SK-N-MC (cell line): ENCODE results near the gene RBP2.

Experiments
- DNase-seq: peaks from one replicate; pipeline ENCODE4 v3.0.0-alpha.2; 2011; ENCODE audit warnings: low read depth, low spot score
- H3K27ac ChIP-seq: fragments of 200-600 bp; sonication (generic); 2 replicates; pipeline ENCODE4 v1.5.1; 2016; ENCODE audit warnings: mixed run types
- H3K36me3 ChIP-seq: fragments of 200-600 bp; sonication (generic); 2 replicates; pipeline ENCODE4 v1.6.1; 2017; ENCODE audit warnings: antibody characterized with exemption, low read length, mixed read lengths; ENCODE audit not compliant: insufficient read depth
- H3K4me3 ChIP-seq: fragments of 200-600 bp; sonication (generic); 2 replicates; pipeline ENCODE4 v1.5.1; 2016
- H3K9ac ChIP-seq: fragments of 200-600 bp; sonication (generic); 2 replicates; pipeline ENCODE4 v1.8.0; 2017; ENCODE audit warnings: mixed run types, mixed read lengths; ENCODE audit not compliant: insufficient read length
- H3K9me3 ChIP-seq: fragments of 200-600 bp; sonication (generic); 2 replicates; pipeline ENCODE4 v1.6.1; 2017; ENCODE audit warnings: low read depth, mild to moderate bottlenecking, antibody characterized with exemption, low read length, moderate library complexity, mixed read lengths
- EZH2 ChIP-seq: fragments of 200-600 bp; sonication (generic); IDR thresholded peaks from one replicate; pipeline ENCODE4 v1.6.1; 2017; ENCODE audit warnings: antibody characterized with exemption
- FOXP2 ChIP-seq: optimal IDR thresholded peaks from 2 replicates; pipeline ENCODE3; 2011; ENCODE audit warnings: mild to moderate bottlenecking, moderate library complexity; ENCODE audit not compliant: insufficient read depth; ENCODE audit errors: extremely low read length, control extremely low read depth
- POLR2AphosphoS5 ChIP-seq: IDR thresholded peaks from 2 replicates; pipeline ENCODE4 v1.6.1; 2012; ENCODE audit warnings: mild to moderate bottlenecking, low read depth, low read length, borderline replicate concordance

Gene RBP2

GRCh38 chr3:139493826-139494385, 17.6 kb upstream of the RBP2 start:
- H3K9me3 ChIP-seq = no peaks in the 10 kb centered on the region
- no peak for DNase-seq
- no peak overlapping the region for H3K4me3 ChIP-seq
- no peak overlapping the region for H3K27ac ChIP-seq
- H3K9ac ChIP-seq = no peak overlapping the region
- H3K36me3 ChIP-seq = no peaks in the 10 kb centered on the region
- no peak for TF ChIP-seq FOXP2
- no peak for TF ChIP-seq EZH2
- TF ChIP-seq POLR2AphosphoS5 = no peak

DNA sequence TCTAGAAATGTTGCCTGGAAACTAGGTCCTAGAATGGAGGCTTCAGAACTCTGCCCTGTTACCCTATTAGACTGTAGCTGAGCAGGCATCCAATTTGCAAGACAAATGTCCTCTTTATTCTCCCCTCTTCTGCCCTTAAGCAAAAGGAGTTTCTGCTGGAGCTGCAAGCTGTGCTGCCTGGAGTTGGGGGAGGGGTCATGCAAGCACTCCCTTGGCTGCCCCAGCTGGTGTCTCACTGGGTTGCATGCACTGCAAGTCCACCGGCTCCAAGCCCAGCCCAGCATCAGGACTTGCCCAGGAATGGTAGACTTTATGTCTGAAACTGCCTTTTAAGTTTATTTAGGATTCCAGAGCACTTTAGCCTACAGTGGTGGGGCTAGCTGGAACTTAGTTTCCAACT, 15.7 kb upstream of the RBP2 start:
- peak; percentile 5 for DNase-seq
- H3K9me3 ChIP-seq = no peaks in the 10 kb centered on the region
- H3K9ac ChIP-seq = no peak overlapping the region
- TF ChIP-seq POLR2AphosphoS5 (no peak), FOXP2 (no peak), EZH2 (no peak)
- H3K27ac ChIP-seq = no peak overlapping the region
- no peak overlapping the region for H3K4me3 ChIP-seq
- H3K36me3 ChIP-seq = no peaks in the 10 kb centered on the region

- Histone ChIP-seq H3K27ac (no peak overlapping the region), H3K9ac (no peak overlapping the region), H3K9me3 (no peaks in the 10 kb centered on the region), H3K36me3 (no peaks in the 10 kb centered on the region), H3K4me3 (no peak overlapping the region)
- no peak for DNase-seq
- no peak for TF ChIP-seq FOXP2
- no peak for TF ChIP-seq POLR2AphosphoS5
- TF ChIP-seq EZH2 = no peak
Observed at GRCh38 chr3:139491027-139491700, 14.8 kb upstream of the RBP2 start.

- no peaks in the 10 kb centered on the region for H3K36me3 ChIP-seq
- no peaks in the 10 kb centered on the region for H3K9me3 ChIP-seq
- no peak overlapping the region for H3K9ac ChIP-seq
- H3K27ac ChIP-seq = no peak overlapping the region
- TF ChIP-seq EZH2 (no peak), POLR2AphosphoS5 (no peak), FOXP2 (no peak)
- DNase-seq = no peak
- H3K4me3 ChIP-seq = no peak overlapping the region
Observed at GRCh38 chr3:139482206-139482605, 5.9 kb upstream of the RBP2 start.

DNA sequence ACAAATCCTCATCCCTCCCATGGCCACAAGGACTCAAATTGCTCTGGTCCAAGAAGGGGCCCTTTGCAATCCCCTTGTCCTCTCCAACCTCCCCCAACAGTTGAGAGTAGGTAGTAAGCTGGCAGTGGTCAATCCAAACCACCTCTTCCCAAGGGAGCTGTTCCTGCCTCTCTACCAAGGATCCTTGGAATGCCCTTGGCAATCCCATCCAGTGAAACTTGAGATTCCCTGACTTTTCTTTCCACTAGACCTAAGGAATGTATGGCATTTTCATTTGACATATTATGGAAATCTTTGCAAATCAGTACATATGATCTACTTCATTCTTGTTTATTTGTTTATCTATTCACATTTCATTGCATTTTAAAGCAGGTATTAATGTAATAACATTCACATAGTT, 4.8 kb upstream of the RBP2 start:
- no peak for TF ChIP-seq EZH2
- no peak for TF ChIP-seq POLR2AphosphoS5
- TF ChIP-seq FOXP2 = no peak
- Histone ChIP-seq H3K9ac (no peak overlapping the region), H3K36me3 (no peaks in the 10 kb centered on the region), H3K27ac (no peak overlapping the region), H3K4me3 (no peak overlapping the region), H3K9me3 (no peaks in the 10 kb centered on the region)
- DNase-seq = no peak

- DNase-seq = no peak
- no peak overlapping the region for H3K9ac ChIP-seq
Observed at GRCh38 chr3:139480585-139480984, 4.3 kb upstream of the RBP2 start.

DNA sequence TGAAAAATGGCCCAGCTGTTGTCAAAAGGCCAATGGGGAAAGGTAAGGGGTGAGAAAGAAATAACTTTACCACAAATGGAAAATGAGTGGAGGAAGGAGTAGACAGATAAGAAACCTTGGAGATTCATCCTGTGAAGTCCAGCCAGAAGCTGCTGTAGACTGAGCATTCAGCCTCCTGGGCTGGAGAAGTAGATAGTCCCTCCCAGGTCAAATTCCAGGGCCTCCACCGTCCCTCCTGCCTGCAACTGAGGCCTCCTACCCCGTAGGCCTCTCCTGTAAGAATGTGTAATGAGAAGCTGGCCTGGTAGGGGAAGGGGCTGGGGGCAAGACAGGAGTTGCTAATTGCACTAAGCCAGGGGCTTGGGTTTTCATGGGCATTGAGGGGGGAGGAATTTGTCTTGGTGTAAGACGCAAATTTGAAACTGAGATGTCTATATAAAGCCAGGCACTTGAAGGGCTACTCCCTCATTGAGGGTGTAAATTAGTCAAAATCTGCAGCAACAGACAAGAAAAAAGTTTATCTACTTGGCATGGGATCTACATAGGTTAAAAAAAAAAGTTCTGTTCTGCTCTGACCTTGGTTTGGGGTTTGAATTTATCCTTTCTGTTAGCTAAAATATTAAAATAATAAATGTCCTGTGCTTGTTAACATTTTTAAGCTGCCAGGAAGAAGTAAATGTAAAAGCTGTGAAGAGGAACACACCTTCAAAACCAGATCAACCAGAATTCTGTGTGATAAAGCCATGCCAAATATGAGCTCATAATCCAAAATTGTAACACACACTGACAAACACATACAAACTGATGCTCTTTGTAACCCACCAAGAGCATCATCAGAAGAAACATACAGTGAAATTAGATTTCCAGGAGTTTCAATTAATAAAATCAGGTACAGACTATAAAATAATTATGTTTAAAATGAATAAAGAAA, 1.7 kb upstream of the RBP2 start:
- Histone ChIP-seq H3K36me3 (no peaks in the 10 kb centered on the region), H3K4me3 (no peak overlapping the region), H3K9me3 (no peaks in the 10 kb centered on the region), H3K27ac (no peak overlapping the region), H3K9ac (no peak overlapping the region)
- DNase-seq = no peak
- no peak for TF ChIP-seq POLR2AphosphoS5
- TF ChIP-seq FOXP2 = no peak
- no peak for TF ChIP-seq EZH2

More at GRCh38 chr3:139480585-139480984, 4.3 kb upstream of the RBP2 start:
- TF ChIP-seq FOXP2 (no peak), EZH2 (no peak), POLR2AphosphoS5 (no peak)
- Histone ChIP-seq H3K9me3 (no peaks in the 10 kb centered on the region), H3K36me3 (no peaks in the 10 kb centered on the region), H3K27ac (no peak overlapping the region), H3K4me3 (no peak overlapping the region)

DNA sequence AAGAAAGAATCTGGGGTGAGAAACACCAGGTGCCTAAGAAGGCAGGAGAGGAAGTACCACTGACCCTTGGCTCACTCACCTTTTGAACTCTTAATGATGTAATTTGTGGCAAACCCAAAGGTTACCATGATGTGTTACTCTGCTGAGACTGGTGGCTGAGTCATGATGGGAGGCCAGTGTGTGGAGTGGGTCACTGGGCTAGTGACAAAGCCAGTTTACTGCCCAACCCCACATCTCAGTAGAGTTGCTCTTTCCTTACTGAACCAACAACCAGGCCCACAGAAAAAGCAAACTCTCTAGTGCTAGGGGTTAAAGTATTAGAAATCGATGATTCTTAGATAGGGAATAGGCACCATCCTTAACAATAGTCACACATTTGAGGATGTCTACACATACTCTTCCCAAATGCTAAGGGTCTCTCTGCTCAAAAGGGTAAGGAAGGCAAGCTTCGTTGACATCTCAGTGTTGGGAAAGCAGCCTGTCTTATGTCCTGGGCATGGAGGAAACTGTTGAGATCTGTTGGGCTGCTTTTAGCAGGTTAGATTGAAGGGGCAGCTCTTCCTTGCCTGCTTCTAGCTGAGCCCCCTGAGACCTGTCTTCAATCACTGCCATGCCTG, 3.1 kb downstream of the RBP2 start:
- TF ChIP-seq POLR2AphosphoS5 (no peak), FOXP2 (no peak), EZH2 (no peak)
- H3K9ac ChIP-seq = no peak overlapping the region
- H3K27ac ChIP-seq = no peak overlapping the region
- H3K4me3 ChIP-seq = no peak overlapping the region
- no peaks in the 10 kb centered on the region for H3K36me3 ChIP-seq
- no peaks in the 10 kb centered on the region for H3K9me3 ChIP-seq
- no peak for DNase-seq
